Hindlimb muscle (tissue), 1 donor: ENCODE measurements around the gene TBCC. TPM values are rescaled to one million over a fixed set of nuclear protein-coding genes. Genes with fewer than 3 reads are reported as not detected.

Experiments
- polyA plus RNA-seq: library from polyadenylated mRNA; unstranded; fragments of 120-200 nt; gene quantifications from one replicate; pipeline ENCODE4 v1.2.1, GENCODE V29; 2013; ENCODE audit not compliant: insufficient read length

Gene TBCC
- polyA plus RNA-seq, 1 donor, result 13.0 TPM

Other genes starting within 250 kb of the TBCC start
- 17.2 TPM for gene UBR2, start 182.1 kb downstream of the TBCC start, polyA plus RNA-seq
- 5.1 TPM for gene PRPH2, start 23.5 kb downstream of the TBCC start, polyA plus RNA-seq
- 14.5 TPM for gene BICRAL, start 35.9 kb upstream of the TBCC start, polyA plus RNA-seq
- 71.8 TPM for gene RPL7L1, start 133.5 kb upstream of the TBCC start, polyA plus RNA-seq
- not detected for gene PTCRA, start 169.9 kb upstream of the TBCC start, polyA plus RNA-seq
- gene CNPY3, start 183.4 kb upstream of the TBCC start, polyA plus RNA-seq, result 29.5 TPM
- 0.49 TPM for gene GNMT, start 214.7 kb upstream of the TBCC start, polyA plus RNA-seq
- 20.9 TPM for gene PEX6, start 233.1 kb upstream of the TBCC start, polyA plus RNA-seq
- gene PPP2R5D, start 238.5 kb upstream of the TBCC start, polyA plus RNA-seq, result 47.7 TPM